K562 (cell line): ENCODE data around the gene ZNRF1. TPM values are rescaled to one million over a fixed set of nuclear protein-coding genes. Genes with fewer than 3 reads are reported as not detected.

Source experiments
- ATAC-seq: fragments of 200-7000 bp; cut with Tn5 transposase; 3 replicates; pipeline ENCODE4 v1.9.1; 2020; ENCODE audit warnings: moderate library complexity
- BruUV-seq: library from RNA; stranded (reverse); fragments of 400-500 nt; replicated peaks from 2 replicates; lab custom pipeline; 2021; lab: Mats Ljungman, UMichigan
- CTCF ChIA-PET: fragments of 300-600 bp; formaldehyde crosslinking; extraction: SDS; loops from one replicate; lab custom pipeline; 2021; ENCODE audit warnings: low intra/inter-chr PET ratio; lab: Yijun Ruan, JAX
- POLR2A ChIA-PET: fragments of 300-600, 350-650 bp; sonication (Branson Sonifier 250); formaldehyde crosslinking; extraction: SDS; loops from one replicate; lab custom pipeline; 2021; ENCODE audit warnings: antibody characterized with exemption, inconsistent platforms; lab: Yijun Ruan, JAX
- DNase-seq, 4 experiments: peaks; one replicate each; pipeline versions ENCODE4 v3.0.0 to v3.0.0-alpha.2; 2011 to 2018; ENCODE audit warnings: low spot score in 3 of 4, mixed read lengths in 3 of 4; ENCODE audit errors: extremely low read depth in 1 of 4
- FAIRE-seq: peaks from 2 replicates; lab custom pipeline; 2011; peaks lifted over from hg19 to GRCh38; lab: Jason Lieb, UNC
- H2AFZ ChIP-seq: 2 replicates; pipeline ENCODE4 v1.6.0; 2011; ENCODE audit warnings: low read depth, low read length, control low read depth, inconsistent platforms
- H3K27ac ChIP-seq: fragments of 200-600 bp; 3 replicates; pipeline ENCODE4 v1.8.0; 2011; ENCODE audit warnings: low read depth, mild to moderate bottlenecking, control low read depth, inconsistent platforms, low read length, moderate library complexity, mixed read lengths; ENCODE audit errors: extremely low read depth
- H3K27me3 ChIP-seq, 2 experiments: fragments of 300-600 bp in 1 of 2; 2 replicates in 1 of 2; 3 replicates in 1 of 2; pipeline versions ENCODE4 v1.6.0 to v1.8.0; 2011; ENCODE audit warnings: inconsistent platforms in 2 of 2, low read length in 2 of 2, mild to moderate bottlenecking in 1 of 2, mixed read lengths in 1 of 2, moderate library complexity in 1 of 2; ENCODE audit not compliant: control insufficient read depth in 2 of 2, insufficient read depth in 2 of 2
- H3K36me3 ChIP-seq: fragments of 300-600 bp; 3 replicates; pipeline ENCODE4 v1.8.0; 2011; ENCODE audit warnings: mild to moderate bottlenecking, low read length, inconsistent platforms; ENCODE audit not compliant: control insufficient read depth, insufficient read depth
- H3K4me1 ChIP-seq, 2 experiments: fragments of 200-600 bp in 1 of 2; replicated peaks in 1 of 2; 2 replicates in 1 of 2; 3 replicates in 1 of 2; pipeline versions ENCODE4 v1.5.1 to v1.8.0; 2011; ENCODE audit warnings: inconsistent platforms in 2 of 2, low read length in 2 of 2, mild to moderate bottlenecking in 1 of 2, mixed read lengths in 1 of 2, moderate library complexity in 1 of 2; ENCODE audit not compliant: control insufficient read depth in 2 of 2, insufficient read depth in 2 of 2
- H3K4me2 ChIP-seq: 2 replicates; pipeline ENCODE4 v1.6.1; 2011; ENCODE audit warnings: low read length, control low read depth, inconsistent platforms, mixed read lengths; ENCODE audit not compliant: insufficient read depth
- H3K4me3 ChIP-seq: fragments of 200-600 bp; sonication (generic), shearing (Covaris generic); 2 replicates; pipeline ENCODE4 v1.5.1; 2016; ENCODE audit warnings: control low read depth, inconsistent platforms
- H3K79me2 ChIP-seq: fragments of 200-600 bp; 3 replicates; pipeline ENCODE4 v1.8.0; 2011; ENCODE audit warnings: low read length, inconsistent platforms; ENCODE audit not compliant: control insufficient read depth, insufficient read depth
- H3K9ac ChIP-seq, 2 experiments: 2 replicates each; pipeline versions ENCODE4 v1.6.0 to v1.6.1; 2011; ENCODE audit warnings: low read depth in 2 of 2, low read length in 2 of 2, control low read depth in 1 of 2, inconsistent platforms in 1 of 2, mild to moderate bottlenecking in 1 of 2, mixed read lengths in 1 of 2; ENCODE audit not compliant: insufficient read depth in 1 of 2
- H3K9me1 ChIP-seq: one replicate; pipeline ENCODE4 v1.6.0; 2011; ENCODE audit warnings: inconsistent platforms, mild to moderate bottlenecking, low read length, moderate library complexity; ENCODE audit not compliant: control insufficient read depth, insufficient read depth
- H3K9me3 ChIP-seq: replicated peaks from 2 replicates; pipeline ENCODE4 v1.5.1; 2011; ENCODE audit warnings: low read depth, low read length, inconsistent platforms; ENCODE audit not compliant: control insufficient read depth, insufficient read depth
- H4K20me1 ChIP-seq: replicated peaks from 2 replicates; pipeline ENCODE4 v1.6.1; 2011; ENCODE audit warnings: low read length, inconsistent platforms, mixed read lengths; ENCODE audit not compliant: control insufficient read depth, insufficient read depth
- POLR2G ChIP-seq: fragments of 200-400 bp; formaldehyde crosslinking; IDR thresholded peaks from 2 replicates; pipeline ENCODE4 v1.6.1; 2017; ENCODE audit warnings: low read depth, mild to moderate bottlenecking, antibody characterized with exemption, low read length, moderate library complexity
- ZZZ3 ChIP-seq: fragments of 450-650 bp; IDR thresholded peaks from 2 replicates; pipeline ENCODE4 v1.6.1; 2016; ENCODE audit warnings: antibody characterized with exemption, mild to moderate bottlenecking, moderate library complexity
- WGBS: fragments of 100-300 bp; shearing (Covaris generic); methylation state at CpG from one replicate; pipeline ENCODE4 v1.1.6; 2016; ENCODE audit warnings: low coverage, mixed read lengths; ENCODE audit not compliant: insufficient coverage; ENCODE audit errors: missing lambda C conversion rate; 5-methylcytosine and 5-hydroxymethylcytosine counted together
- in situ Hi-C: fragments of 300-500 bp; cut with MboI; formaldehyde crosslinking; loops from 4 replicates; pipeline ENCODE4 v1.15.0; 2018; ENCODE audit warnings: inconsistent platforms, mixed read lengths
- intact Hi-C: fragments of 100-400 bp; cut with micrococcal nuclease; formaldehyde crosslinking; loops from 2 replicates; pipeline ENCODE4 v1.14.2; 2022
- polyA plus RNA-seq, 8 experiments: library from polyadenylated mRNA; depleted of rRNA in 4 of 8; stranded (reverse) in 5 of 8; unstranded in 3 of 8; fragments of >200 nt; fragmentation: Nextera tagmentation in 2 of 8; fragmentation: Illumina TruSeq in 1 of 8; extraction: Ambion mirVana in 2 of 8; extraction: Trizol in 1 of 8; gene quantifications; 2 replicates each; pipeline versions ENCODE4 v1.2.1 to v1.2.3, GENCODE V29; 2011 to 2014; ENCODE audit warnings: inconsistent platforms in 1 of 8, missing spikeins in 1 of 8
- total RNA-seq, 7 experiments: library from RNA; depleted of rRNA in 6 of 7; stranded (reverse); fragments of >200 nt in 6 of 7; fragmentation: Illumina TruSeq in 2 of 7; extraction: Trizol in 2 of 7; gene quantifications; 2 replicates each; pipeline versions ENCODE4 v1.2.1 to v1.2.3, GENCODE V29; 2011 to 2021; ENCODE audit warnings: low replicate concordance in 1 of 7
- TF ChIP-seq, protein P1 (sequence below): sonication (generic); formaldehyde crosslinking; IDR thresholded peaks from 2 replicates; pipeline ENCODE4 v1.8.0; 2023; ENCODE audit warnings: mild to moderate bottlenecking, missing genetic modification reagents

The ZNRF1 gene
- total and polyA plus RNA-seq, 9 of the 15 experiments (the other 6 are each of a cell fraction or from before 2014, with no cell fraction given): 9.5 to 37.7 (median 20.0) TPM

DNA sequence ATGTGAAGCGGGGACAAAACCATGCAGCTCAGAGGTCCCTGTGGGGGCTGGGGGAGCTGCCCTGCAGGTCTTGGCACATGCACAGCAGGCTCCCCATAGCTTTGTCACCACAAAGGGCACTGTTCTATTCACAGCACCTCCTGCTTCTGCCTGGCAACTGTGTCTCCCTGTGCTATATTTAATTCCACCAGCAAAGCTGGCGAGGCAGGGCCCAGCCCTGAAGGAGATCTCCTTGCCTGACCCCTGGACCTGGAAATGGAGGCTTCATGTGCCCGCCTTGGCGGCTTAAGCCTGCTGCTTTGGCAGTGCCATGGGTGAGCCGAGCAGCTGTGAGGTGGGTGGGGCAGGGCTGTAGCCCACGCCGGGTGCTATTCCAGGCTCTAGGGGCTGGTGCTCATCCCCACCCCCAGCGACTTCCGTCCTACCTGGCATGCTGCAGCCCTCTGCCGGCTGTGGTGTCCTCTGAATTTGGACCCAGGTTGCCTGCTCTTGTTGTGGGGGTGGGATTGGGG is 111.0 kb downstream of the ZNRF1 start:
- CTCF ChIA-PET: interaction anchor here (0.6 to 2.7 kb wide), 2 partner anchors 111 to 130 kb away, joined by 3 to 42 read pairs; partner anchors contain the start of gene ZNRF1
- Histone ChIP-seq H3K9ac (peak overlapping the region in 1 of 2 experiments; percentile 48; a peak in 1 of 4 replicates), H2AFZ (no peak overlapping the region), H3K79me2 (no peaks in the 10 kb centered on the region), H3K9me3 (no peaks in the 10 kb centered on the region), H4K20me1 (no peaks in the 10 kb centered on the region), H3K4me3 (no peak overlapping the region), H3K27me3 (no peaks in the 10 kb centered on the region), H3K4me1 (peaks cover 11 to 63% of the 10 kb centered on the region in 2 experiments; a peak in 4 of 5 replicates), H3K9me1 (peaks cover 3% of the 10 kb centered on the region), H3K36me3 (peaks cover 14% of the 10 kb centered on the region; the same call in 2 of the 3 replicates), H3K4me2 (no peak overlapping the region), H3K27ac (no peak overlapping the region)
- DNase-seq: no peak
- intact Hi-C loops: loop anchor here (2.0 to 5.0 kb wide), 2 partner anchors 45 to 67 kb away; no protein-coding TSS in a partner anchor
- no peak for FAIRE-seq
- BruUV-seq: no TSS peak
- TF ChIP-seq ZZZ3: no peak
- TF ChIP-seq, protein P1, sequence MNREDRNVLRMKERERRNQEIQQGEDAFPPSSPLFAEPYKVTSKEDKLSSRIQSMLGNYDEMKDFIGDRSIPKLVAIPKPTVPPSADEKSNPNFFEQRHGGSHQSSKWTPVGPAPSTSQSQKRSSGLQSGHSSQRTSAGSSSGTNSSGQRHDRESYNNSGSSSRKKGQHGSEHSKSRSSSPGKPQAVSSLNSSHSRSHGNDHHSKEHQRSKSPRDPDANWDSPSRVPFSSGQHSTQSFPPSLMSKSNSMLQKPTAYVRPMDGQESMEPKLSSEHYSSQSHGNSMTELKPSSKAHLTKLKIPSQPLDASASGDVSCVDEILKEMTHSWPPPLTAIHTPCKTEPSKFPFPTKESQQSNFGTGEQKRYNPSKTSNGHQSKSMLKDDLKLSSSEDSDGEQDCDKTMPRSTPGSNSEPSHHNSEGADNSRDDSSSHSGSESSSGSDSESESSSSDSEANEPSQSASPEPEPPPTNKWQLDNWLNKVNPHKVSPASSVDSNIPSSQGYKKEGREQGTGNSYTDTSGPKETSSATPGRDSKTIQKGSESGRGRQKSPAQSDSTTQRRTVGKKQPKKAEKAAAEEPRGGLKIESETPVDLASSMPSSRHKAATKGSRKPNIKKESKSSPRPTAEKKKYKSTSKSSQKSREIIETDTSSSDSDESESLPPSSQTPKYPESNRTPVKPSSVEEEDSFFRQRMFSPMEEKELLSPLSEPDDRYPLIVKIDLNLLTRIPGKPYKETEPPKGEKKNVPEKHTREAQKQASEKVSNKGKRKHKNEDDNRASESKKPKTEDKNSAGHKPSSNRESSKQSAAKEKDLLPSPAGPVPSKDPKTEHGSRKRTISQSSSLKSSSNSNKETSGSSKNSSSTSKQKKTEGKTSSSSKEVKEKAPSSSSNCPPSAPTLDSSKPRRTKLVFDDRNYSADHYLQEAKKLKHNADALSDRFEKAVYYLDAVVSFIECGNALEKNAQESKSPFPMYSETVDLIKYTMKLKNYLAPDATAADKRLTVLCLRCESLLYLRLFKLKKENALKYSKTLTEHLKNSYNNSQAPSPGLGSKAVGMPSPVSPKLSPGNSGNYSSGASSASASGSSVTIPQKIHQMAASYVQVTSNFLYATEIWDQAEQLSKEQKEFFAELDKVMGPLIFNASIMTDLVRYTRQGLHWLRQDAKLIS (CRISPR knock-in tag): 0 out of 2 replicates have a peak, but pooled peaks have one; percentile 5
- TF ChIP-seq POLR2G: peak; percentile 32; the same call in 1 of the 2 replicates
- no peak for ATAC-seq
- 90% methylated on average over 8 of the region's 10 CpGs for WGBS
- in situ Hi-C loops: loop anchor here (5.0 kb wide), 1 partner anchor 117 kb away; no protein-coding TSS in a partner anchor
- POLR2A ChIA-PET: interaction anchor here (2.1 kb wide), 1 partner anchor 18 kb away, joined by 7 read pairs; no protein-coding TSS in a partner anchor
